ENCODE measurements around the gene ADAMTS10.

The ADAMTS10 gene

DNA sequence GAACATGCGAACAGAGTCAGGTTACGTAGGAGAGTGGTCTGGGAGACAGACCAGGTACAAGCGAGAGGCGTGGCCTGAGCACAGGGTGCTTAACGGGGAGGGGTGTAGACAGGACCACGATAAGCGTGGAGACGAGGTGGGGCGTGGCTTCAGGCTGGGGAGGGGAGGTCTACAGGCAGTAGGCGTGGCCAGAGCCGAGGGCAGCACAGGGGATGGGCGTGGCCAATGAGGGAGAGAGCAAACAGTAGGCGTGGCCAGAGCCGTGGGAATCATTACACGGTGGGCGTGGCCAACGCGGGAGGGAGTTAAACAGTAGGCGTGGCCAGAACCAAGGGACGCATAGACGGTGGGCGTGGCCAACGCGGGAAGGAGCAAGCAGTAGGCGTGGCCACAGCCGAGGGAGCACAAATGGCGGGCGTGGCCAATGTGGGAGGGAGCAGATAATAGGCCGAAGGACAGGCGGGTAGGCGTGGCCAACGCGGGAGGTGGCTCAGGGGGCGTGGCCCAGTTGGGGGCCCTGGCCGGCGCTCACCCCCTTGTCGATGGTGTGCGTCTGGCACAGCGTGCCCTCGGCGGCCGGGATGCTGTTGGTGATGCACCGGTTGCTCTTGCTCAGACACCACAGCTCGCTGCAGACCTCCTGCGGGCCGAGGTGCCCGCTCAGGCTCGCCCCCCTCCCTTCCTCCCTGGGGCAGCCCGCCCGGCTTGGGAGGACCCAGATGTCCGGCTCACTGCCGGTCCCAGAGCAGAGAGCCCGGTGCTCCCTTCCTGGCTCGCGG is 18.1 kb downstream of the ADAMTS10 start:
- Histone ChIP-seq H3K4me2 (ENCODE audit: low read length) (no peak overlapping the region), H3K9me3 (ENCODE audit: control insufficient read depth, insufficient read depth, low read length) (peaks cover 8% of the 10 kb centered on the region; the same call in 1 of the 2 replicates), H3K4me1 (ENCODE audit: control insufficient read depth, low read length) (no peaks in the 10 kb centered on the region), H3K27ac (ENCODE audit: low read depth, low read length) (no peak overlapping the region), H3F3A (ENCODE audit: control insufficient read depth, insufficient read depth) (no peaks in the 10 kb centered on the region), H3K36me3 (ENCODE audit: control insufficient read depth, low read length) (no peaks in the 10 kb centered on the region), H3K79me2 (ENCODE audit: control insufficient read depth, low read length) (no peaks in the 10 kb centered on the region), H3K9me2 (replicated peaks; ENCODE audit: control insufficient read depth, low read length) (no peaks in the 10 kb centered on the region), H3K4me3 (ENCODE audit: low read length) (no peak overlapping the region), H4K20me1 (ENCODE audit: control insufficient read depth, insufficient read depth, low read depth, low read length) (no peaks in the 10 kb centered on the region), H3K27me3 (ENCODE audit: control insufficient read depth, low read length) (no peaks in the 10 kb centered on the region)
- TF ChIP-seq EZH2phosphoT487 (IDR thresholded peaks at IDR 0.05; ENCODE audit: borderline replicate concordance, low read length): no peak
- TF ChIP-seq CTCF (IDR thresholded peaks at IDR 0.05; ENCODE audit: low read depth, low read length, poor library complexity, severe bottlenecking): no peak

- H3K9me2 ChIP-seq (replicated peaks; ENCODE audit: control insufficient read depth, low read length): no peaks in the 10 kb centered on the region
- H3K27ac ChIP-seq (ENCODE audit: low read depth, low read length): no peak overlapping the region
- TF ChIP-seq EZH2phosphoT487 (IDR thresholded peaks at IDR 0.05; ENCODE audit: borderline replicate concordance, low read length): no peak
- TF ChIP-seq CTCF (IDR thresholded peaks at IDR 0.05; ENCODE audit: low read depth, low read length, poor library complexity, severe bottlenecking): no peak
These were observed 21.3 kb downstream of the ADAMTS10 start for GRCh38 chr19:8589177-8589714.

GRCh38 chr19:8585894-8586750 is 24.4 kb downstream of the ADAMTS10 start:
- H3F3A ChIP-seq (ENCODE audit: control insufficient read depth, insufficient read depth): no peaks in the 10 kb centered on the region
- TF ChIP-seq CTCF (IDR thresholded peaks at IDR 0.05; ENCODE audit: low read depth, low read length, poor library complexity, severe bottlenecking) (peak; percentile 73), EZH2phosphoT487 (IDR thresholded peaks at IDR 0.05; ENCODE audit: borderline replicate concordance, low read length) (no peak)
- H3K9me2 ChIP-seq (replicated peaks; ENCODE audit: control insufficient read depth, low read length): no peaks in the 10 kb centered on the region
- no peaks in the 10 kb centered on the region for H4K20me1 ChIP-seq (ENCODE audit: control insufficient read depth, insufficient read depth, low read depth, low read length)
- no peaks in the 10 kb centered on the region for H3K36me3 ChIP-seq (ENCODE audit: control insufficient read depth, low read length)
- no peak overlapping the region for H3K27ac ChIP-seq (ENCODE audit: low read depth, low read length)
- H3K4me3 ChIP-seq (ENCODE audit: low read length): no peak overlapping the region
- H3K9me3 ChIP-seq (ENCODE audit: control insufficient read depth, insufficient read depth, low read length): no peaks in the 10 kb centered on the region
- no peaks in the 10 kb centered on the region for H3K79me2 ChIP-seq (ENCODE audit: control insufficient read depth, low read length)
- H3K4me2 ChIP-seq (ENCODE audit: low read length): no peak overlapping the region
- H3K27me3 ChIP-seq (ENCODE audit: control insufficient read depth, low read length): no peaks in the 10 kb centered on the region
- H3K4me1 ChIP-seq (ENCODE audit: control insufficient read depth, low read length): no peaks in the 10 kb centered on the region

More at GRCh38 chr19:8589177-8589714, 21.3 kb downstream of the ADAMTS10 start:
- peaks cover 8% of the 10 kb centered on the region; the same call in 1 of the 2 replicates for H3K9me3 ChIP-seq (ENCODE audit: control insufficient read depth, insufficient read depth, low read length)
- no peaks in the 10 kb centered on the region for H3K27me3 ChIP-seq (ENCODE audit: control insufficient read depth, low read length)
- H3K4me3 ChIP-seq (ENCODE audit: low read length): no peak overlapping the region
- no peaks in the 10 kb centered on the region for H3K79me2 ChIP-seq (ENCODE audit: control insufficient read depth, low read length)
- no peak overlapping the region for H3K4me2 ChIP-seq (ENCODE audit: low read length)
- no peaks in the 10 kb centered on the region for H4K20me1 ChIP-seq (ENCODE audit: control insufficient read depth, insufficient read depth, low read depth, low read length)
- H3K36me3 ChIP-seq (ENCODE audit: control insufficient read depth, low read length): no peaks in the 10 kb centered on the region
- no peaks in the 10 kb centered on the region for H3K4me1 ChIP-seq (ENCODE audit: control insufficient read depth, low read length)
- no peaks in the 10 kb centered on the region for H3F3A ChIP-seq (ENCODE audit: control insufficient read depth, insufficient read depth)

Data from DOHH2 (cell line).